Measurements from ENCODE around the gene PPP1R12C.

GRCh38 chr19:55084416-55084815 lies 33.0 kb downstream of the PPP1R12C start:
- no peak for TF ChIP-seq CTCF (IDR thresholded peaks at IDR 0.05)
- no peak for TF ChIP-seq POLR2AphosphoS5 (IDR thresholded peaks at IDR 0.05)
- TF ChIP-seq POLR2A (IDR thresholded peaks at IDR 0.05): no peak
